Measurements from ENCODE around the gene SEL1L. TPM values are rescaled to one million over a fixed set of nuclear protein-coding genes. Genes with fewer than 3 reads are reported as not detected.

SEL1L gene
- total and polyA plus RNA-seq, 4 experiments from 2014 or later: 18.4 to 65.7 (median 47.9) TPM

GRCh38 chr14:81452341-81453133 lies 81.1 kb downstream of the SEL1L start:
- ChIA-PET POLR2A (ENCODE audit: partially characterized antibody) (no interaction called here), CTCF (ENCODE audit: partially characterized antibody) (interaction anchor here (0.9 to 7.2 kb wide), 16 partner anchors 8 to 183 kb away, joined by 3 to 63 read pairs (median 5); no protein-coding TSS in a partner anchor)
- intact Hi-C loops (cut with micrococcal nuclease): loop anchor here (1.0 to 5.0 kb wide), 3 partner anchors 183 to 498 kb away; no protein-coding TSS in a partner anchor
- no peak overlapping the region for H3K27ac Mint-ChIP-seq
- Histone ChIP-seq H3K9me3 (ENCODE audit: control insufficient read depth in 1 of 2, low read length in 2 of 2) (no peaks in the 10 kb centered on the region), H3K4me3 (ENCODE audit: low read length in 2 of 2) (no peak overlapping the region), H3K27me3 (ENCODE audit: insufficient read depth, low read length) (no peaks in the 10 kb centered on the region), H3K4me1 (ENCODE audit: insufficient read depth, low read length) (no peaks in the 10 kb centered on the region), H3K36me3 (ENCODE audit: insufficient read depth, low read length) (no peaks in the 10 kb centered on the region), H3K27ac (ENCODE audit: low read depth, low read length) (no peak overlapping the region)
- peaks cover 6 to 16% of the 10 kb centered on the region in 2 donors for H3K27me3 Mint-ChIP-seq
- peaks cover 0 to 4% (median 3%) of the 10 kb centered on the region in 4 donors for H3K4me1 Mint-ChIP-seq
- no peak for DNase-seq
- H3K9me3 Mint-ChIP-seq: no peaks in the 10 kb centered on the region
- no peaks in the 10 kb centered on the region for H3K36me3 Mint-ChIP-seq
- H3K4me3 Mint-ChIP-seq: no peak overlapping the region

- DNase-seq: no peak
- H3K9me3 Mint-ChIP-seq: no peaks in the 10 kb centered on the region
- no peaks in the 10 kb centered on the region for H3K27me3 ChIP-seq (ENCODE audit: insufficient read depth, low read length)
- no peak overlapping the region for H3K4me3 ChIP-seq (ENCODE audit: low read length in 2 of 2)
- H3K4me1 Mint-ChIP-seq: peaks cover 0 to 4% (median 3%) of the 10 kb centered on the region in 4 donors
- ChIA-PET POLR2A (ENCODE audit: partially characterized antibody) (no interaction called here), CTCF (ENCODE audit: partially characterized antibody) (interaction anchor here (6.4 to 7.2 kb wide), 2 partner anchors 13 to 181 kb away, joined by 47 to 63 read pairs; no protein-coding TSS in a partner anchor)
- H3K4me3 Mint-ChIP-seq: no peak overlapping the region
- H3K27me3 Mint-ChIP-seq: peaks cover 9 to 17% of the 10 kb centered on the region in 2 donors
- intact Hi-C loops (cut with micrococcal nuclease): loop anchor here (5.0 kb wide), 1 partner anchor 234 kb away; no protein-coding TSS in a partner anchor
- H3K27ac ChIP-seq (ENCODE audit: low read depth, low read length): no peak overlapping the region
- no peaks in the 10 kb centered on the region for H3K36me3 Mint-ChIP-seq
- no peaks in the 10 kb centered on the region for H3K4me1 ChIP-seq (ENCODE audit: insufficient read depth, low read length)
- H3K36me3 ChIP-seq (ENCODE audit: insufficient read depth, low read length): no peaks in the 10 kb centered on the region
- no peak overlapping the region for H3K27ac Mint-ChIP-seq
- H3K9me3 ChIP-seq (ENCODE audit: control insufficient read depth in 1 of 2, low read length in 2 of 2): no peaks in the 10 kb centered on the region
These were observed 82.7 kb downstream of the SEL1L start for GRCh38 chr14:81450976-81451375.

DNA sequence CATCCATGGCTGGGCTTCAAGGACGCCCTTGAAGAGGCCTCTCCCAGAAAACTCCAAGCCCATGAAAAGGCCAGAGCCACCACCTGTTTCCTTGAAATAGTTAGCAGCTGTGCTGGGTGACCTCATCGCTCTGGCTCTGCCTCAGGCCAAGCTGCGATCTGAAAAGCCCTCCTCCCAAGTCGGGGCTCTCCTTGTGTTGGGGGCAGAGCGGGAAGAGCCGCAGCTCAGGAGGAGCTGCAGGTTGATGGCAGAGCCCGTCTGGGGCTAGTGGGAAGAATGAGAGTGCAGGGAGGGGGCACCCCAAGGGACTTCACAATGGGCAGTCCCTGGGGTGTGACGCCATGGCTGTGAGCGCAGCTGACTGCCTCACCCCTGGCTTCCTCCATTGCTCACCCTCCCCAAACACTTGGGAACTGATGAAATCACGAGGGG lies 83.5 kb downstream of the SEL1L start:
- Mint-ChIP-seq H3K9me3 (no peaks in the 10 kb centered on the region), H3K36me3 (no peaks in the 10 kb centered on the region), H3K27me3 (peaks cover 9 to 21% of the 10 kb centered on the region in 2 donors), H3K27ac (no peak overlapping the region), H3K4me3 (no peak overlapping the region), H3K4me1 (peaks cover 0 to 4% (median 3%) of the 10 kb centered on the region in 4 donors)
- Histone ChIP-seq H3K36me3 (ENCODE audit: insufficient read depth, low read length) (no peaks in the 10 kb centered on the region), H3K4me3 (ENCODE audit: low read length in 2 of 2) (no peak overlapping the region), H3K4me1 (ENCODE audit: insufficient read depth, low read length) (no peaks in the 10 kb centered on the region), H3K27ac (ENCODE audit: low read depth, low read length) (no peak overlapping the region), H3K9me3 (ENCODE audit: control insufficient read depth in 1 of 2, low read length in 2 of 2) (no peaks in the 10 kb centered on the region), H3K27me3 (ENCODE audit: insufficient read depth, low read length) (no peaks in the 10 kb centered on the region)
- intact Hi-C loops (cut with micrococcal nuclease): loop anchor here (5.0 kb wide), 1 partner anchor 233 kb away; no protein-coding TSS in a partner anchor
- ChIA-PET POLR2A (ENCODE audit: partially characterized antibody) (no interaction called here), CTCF (ENCODE audit: partially characterized antibody) (interaction anchor here (1.2 kb wide), 2 partner anchors 8 to 13 kb away, joined by 3 to 4 read pairs; no protein-coding TSS in a partner anchor)
- no peak for DNase-seq

DNA sequence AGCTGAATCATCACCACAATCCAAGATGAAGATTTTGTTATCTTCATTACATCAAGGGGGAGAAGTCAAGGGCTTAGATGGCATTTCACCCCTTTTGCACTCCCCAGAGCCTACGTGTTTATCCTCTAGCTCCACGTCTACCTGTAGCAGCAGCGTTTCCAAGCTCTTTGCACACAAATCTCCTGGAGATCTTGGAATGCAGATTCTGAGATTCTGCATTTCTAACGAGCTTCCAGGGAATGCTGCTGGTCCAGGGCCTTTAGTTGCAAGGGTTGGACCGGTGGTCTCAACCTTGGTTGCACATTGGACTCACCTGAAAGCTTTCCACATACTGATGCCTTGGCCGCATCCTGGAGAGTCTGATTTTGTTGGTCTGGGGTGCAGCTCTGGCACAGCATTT lies 84.1 kb downstream of the SEL1L start:
- DNase-seq: no peak
- H3K27me3 Mint-ChIP-seq: peaks cover 9 to 21% of the 10 kb centered on the region in 2 donors
- H3K4me3 Mint-ChIP-seq: no peak overlapping the region
- intact Hi-C loops (cut with micrococcal nuclease): no loop called here
- ChIA-PET POLR2A (ENCODE audit: partially characterized antibody) (no interaction called here), CTCF (ENCODE audit: partially characterized antibody) (interaction anchor here (1.2 kb wide), 2 partner anchors 9 to 14 kb away, joined by 3 to 4 read pairs; no protein-coding TSS in a partner anchor)
- Histone ChIP-seq H3K9me3 (ENCODE audit: control insufficient read depth in 1 of 2, low read length in 2 of 2) (no peaks in the 10 kb centered on the region), H3K36me3 (ENCODE audit: insufficient read depth, low read length) (no peaks in the 10 kb centered on the region), H3K27me3 (ENCODE audit: insufficient read depth, low read length) (no peaks in the 10 kb centered on the region), H3K4me3 (ENCODE audit: low read length in 2 of 2) (no peak overlapping the region), H3K4me1 (ENCODE audit: insufficient read depth, low read length) (no peaks in the 10 kb centered on the region), H3K27ac (ENCODE audit: low read depth, low read length) (no peak overlapping the region)
- no peaks in the 10 kb centered on the region for H3K36me3 Mint-ChIP-seq
- H3K27ac Mint-ChIP-seq: no peak overlapping the region
- H3K4me1 Mint-ChIP-seq: peaks cover 0 to 4% (median 3%) of the 10 kb centered on the region in 4 donors
- H3K9me3 Mint-ChIP-seq: no peaks in the 10 kb centered on the region

GRCh38 chr14:81449114-81449513 lies 84.5 kb downstream of the SEL1L start:
- H3K27me3 ChIP-seq (ENCODE audit: insufficient read depth, low read length): no peaks in the 10 kb centered on the region
- H3K9me3 ChIP-seq (ENCODE audit: control insufficient read depth in 1 of 2, low read length in 2 of 2): no peaks in the 10 kb centered on the region
- no peaks in the 10 kb centered on the region for H3K36me3 Mint-ChIP-seq
- H3K27me3 Mint-ChIP-seq: peaks cover 8 to 21% of the 10 kb centered on the region in 2 donors
- no peak for DNase-seq
- no peaks in the 10 kb centered on the region for H3K4me1 ChIP-seq (ENCODE audit: insufficient read depth, low read length)
- H3K27ac Mint-ChIP-seq: no peak overlapping the region
- H3K27ac ChIP-seq (ENCODE audit: low read depth, low read length): no peak overlapping the region
- H3K4me3 ChIP-seq (ENCODE audit: low read length in 2 of 2): no peak overlapping the region
- H3K4me3 Mint-ChIP-seq: no peak overlapping the region
- H3K9me3 Mint-ChIP-seq: no peaks in the 10 kb centered on the region
- ChIA-PET POLR2A (ENCODE audit: partially characterized antibody) (no interaction called here), CTCF (ENCODE audit: partially characterized antibody) (interaction anchor here (1.2 kb wide), 2 partner anchors 9 to 14 kb away, joined by 3 to 4 read pairs; no protein-coding TSS in a partner anchor)
- intact Hi-C loops (cut with micrococcal nuclease): no loop called here
- H3K4me1 Mint-ChIP-seq: peaks cover 0 to 4% (median 3%) of the 10 kb centered on the region in 4 donors
- no peaks in the 10 kb centered on the region for H3K36me3 ChIP-seq (ENCODE audit: insufficient read depth, low read length)

- Mint-ChIP-seq H3K27ac (no peak overlapping the region), H3K36me3 (no peaks in the 10 kb centered on the region), H3K27me3 (peaks cover 16 to 29% of the 10 kb centered on the region in 2 donors), H3K9me3 (no peaks in the 10 kb centered on the region), H3K4me1 (no peaks in the 10 kb centered on the region), H3K4me3 (no peak overlapping the region)
- Histone ChIP-seq H3K4me1 (ENCODE audit: insufficient read depth, low read length) (no peaks in the 10 kb centered on the region), H3K27ac (ENCODE audit: low read depth, low read length) (no peak overlapping the region), H3K9me3 (ENCODE audit: control insufficient read depth in 1 of 2, low read length in 2 of 2) (no peaks in the 10 kb centered on the region), H3K36me3 (ENCODE audit: insufficient read depth, low read length) (no peaks in the 10 kb centered on the region), H3K4me3 (ENCODE audit: low read length in 2 of 2) (no peak overlapping the region), H3K27me3 (ENCODE audit: insufficient read depth, low read length) (no peaks in the 10 kb centered on the region)
- intact Hi-C loops (cut with micrococcal nuclease): no loop called here
- POLR2A ChIA-PET (ENCODE audit: partially characterized antibody): no interaction called here
- no peak for DNase-seq
- CTCF ChIA-PET (ENCODE audit: partially characterized antibody): no interaction called here
These were observed 86.5 kb downstream of the SEL1L start for GRCh38 chr14:81447021-81447764.

All from CD4-positive, alpha-beta memory T cell (primary cell).